ENCODE data around the gene KLK6.

GRCh38 chr19:51006406-51006805, 37.0 kb upstream of the KLK6 start:
- TF ChIP-seq EP300 (IDR thresholded peaks at IDR 0.05) (no peak), POLR2A (IDR thresholded peaks at IDR 0.05) (no peak), CTCF (IDR thresholded peaks at IDR 0.05) (no peak)

All from tibial nerve (tissue), 4 donors.